Activated B cell treated with CpG ODN at 0.5 μM for 24 hours (primary cell): ENCODE results near the gene GPRC5C. TPM values are rescaled to one million over a fixed set of nuclear protein-coding genes. Genes with fewer than 3 reads are reported as not detected.

ENCODE experiments used
- ATAC-seq: fragments of 200-7000 bp; cut with Tn5 transposase; one replicate; pipeline ENCODE4 v1.10.0; 2021; ENCODE audit warnings: low read depth, mild to moderate bottlenecking, moderate library complexity
- CTCF ChIA-PET: fragments of 350-600 bp; sonication (Branson Sonifier 250); formaldehyde crosslinking; loops from one replicate; lab custom pipeline; 2021; ENCODE audit warnings: antibody characterized with exemption; lab: Charles Lee
- POLR2A ChIA-PET: fragments of 350-600 bp; sonication (Branson Sonifier 250); formaldehyde crosslinking; loops from one replicate; lab custom pipeline; 2021; ENCODE audit warnings: antibody characterized with exemption; lab: Charles Lee
- DNase-seq: peaks from one replicate; pipeline ENCODE4 v3.0.0; 2022
- H3K27ac Mint-ChIP-seq: one replicate; pipeline ENCODE4 v1.8.0; 2020; ENCODE audit warnings: mixed read lengths
- H3K27me3 Mint-ChIP-seq: one replicate; pipeline ENCODE4 v1.8.0; 2021; ENCODE audit warnings: mixed read lengths
- H3K36me3 Mint-ChIP-seq: one replicate; pipeline ENCODE4 v1.8.0; 2021; ENCODE audit warnings: low read depth, mixed read lengths
- H3K4me1 Mint-ChIP-seq: one replicate; pipeline ENCODE4 v1.8.0; 2021; ENCODE audit warnings: mixed read lengths
- H3K4me3 Mint-ChIP-seq: one replicate; pipeline ENCODE4 v1.8.0; 2020; ENCODE audit warnings: mild to moderate bottlenecking, mixed read lengths
- H3K9me3 Mint-ChIP-seq: one replicate; pipeline ENCODE4 v1.8.0; 2020; ENCODE audit warnings: mixed read lengths
- CTCF ChIP-seq: fragments of 200-600 bp; IDR thresholded peaks from one replicate; pipeline ENCODE4 v1.8.0; 2022; ENCODE audit warnings: antibody characterized with exemption, mild to moderate bottlenecking
- intact Hi-C: fragments of 100-400 bp; cut with micrococcal nuclease; formaldehyde crosslinking; loops from one replicate; pipeline ENCODE4 v1.15.1; 2024
- total RNA-seq: library from RNA; stranded (reverse); gene quantifications from 2 replicates; pipeline ENCODE4 v1.2.3, GENCODE V29; 2022

The GPRC5C gene
- 14.0 and 17.0 TPM in 2 replicates for total RNA-seq

- ChIA-PET CTCF (interaction anchor here (1.2 kb wide), 1 partner anchor 25 kb away, joined by 3 read pairs; no protein-coding TSS in a partner anchor), POLR2A (interaction anchor here (1.9 to 2.6 kb wide), 2 partner anchors 14 to 23 kb away, joined by 4 to 34 read pairs; no protein-coding TSS in a partner anchor)
- Mint-ChIP-seq H3K36me3 (no peaks in the 10 kb centered on the region), H3K4me3 (peak within 1 kb of the TSS; percentile 73), H3K4me1 (peaks cover 21% of the 10 kb centered on the region), H3K9me3 (peaks cover 5% of the 10 kb centered on the region), H3K27me3 (peaks cover 45% of the 10 kb centered on the region), H3K27ac (peak within 1 kb of the TSS; percentile 88)
- peak; percentile 44 for DNase-seq
- intact Hi-C loops: loop anchor here (1.0 to 10.0 kb wide), 3 partner anchors 11 to 303 kb away; partner anchors contain the start of gene RAB37
- no peak for TF ChIP-seq CTCF
- peak; percentile 18 for ATAC-seq
Observed at GRCh38 chr17:74431568-74432423, at the start of gene GPRC5C. Gene GPRC5C, plus strand, starts transcription at chr17:74432088. Its CDS starts 7,689 bp downstream, at chr17:74439777.

- DNase-seq (no peak), ATAC-seq (no peak)
- intact Hi-C loops: no loop called here
- H3K9me3 Mint-ChIP-seq: no peaks in the 10 kb centered on the region
- H3K36me3 Mint-ChIP-seq: no peaks in the 10 kb centered on the region
- H3K4me3 Mint-ChIP-seq: no peak overlapping the region
- ChIA-PET CTCF (no interaction called here), POLR2A (no interaction called here)
- no peak for TF ChIP-seq CTCF
- H3K27me3 Mint-ChIP-seq: peaks cover 19% of the 10 kb centered on the region
- H3K27ac Mint-ChIP-seq: no peak overlapping the region
- peaks cover 2% of the 10 kb centered on the region for H3K4me1 Mint-ChIP-seq
Observed at GRCh38 chr17:74383141-74383540, 48.7 kb upstream of the GPRC5C start.

- ATAC-seq (no peak), DNase-seq (no peak)
- Mint-ChIP-seq H3K4me3 (no peak overlapping the region), H3K4me1 (no peaks in the 10 kb centered on the region), H3K27ac (no peak overlapping the region), H3K27me3 (peaks cover 15% of the 10 kb centered on the region), H3K36me3 (no peaks in the 10 kb centered on the region), H3K9me3 (no peaks in the 10 kb centered on the region)
- ChIA-PET CTCF (no interaction called here), POLR2A (no interaction called here)
- intact Hi-C loops: no loop called here
- TF ChIP-seq CTCF: no peak
Observed at GRCh38 chr17:74385201-74385600, 46.7 kb upstream of the GPRC5C start.

- no peak for TF ChIP-seq CTCF
- ChIA-PET POLR2A (no interaction called here), CTCF (no interaction called here)
- Mint-ChIP-seq H3K27me3 (peaks cover 11% of the 10 kb centered on the region), H3K36me3 (no peaks in the 10 kb centered on the region), H3K9me3 (no peaks in the 10 kb centered on the region), H3K27ac (no peak overlapping the region), H3K4me1 (no peaks in the 10 kb centered on the region), H3K4me3 (no peak overlapping the region)
- no peak for ATAC-seq
- DNase-seq: no peak
- intact Hi-C loops: no loop called here
Observed at GRCh38 chr17:74386386-74386785, 45.5 kb upstream of the GPRC5C start.
